NCI-H510A (cell line): ENCODE data around the gene TSPAN32.

ENCODE experiments used
- DNase-seq: peaks from one replicate; lab custom pipeline; 2025; lab: John Stamatoyannopoulos, UW

TSPAN32 gene

GRCh38 chr11:2289350-2289749 is 12.5 kb upstream of the TSPAN32 start:
- DNase-seq = no peak

GRCh38 chr11:2289859-2290258 is 12.0 kb upstream of the TSPAN32 start:
- no peak for DNase-seq

GRCh38 chr11:2290351-2290841 is 11.4 kb upstream of the TSPAN32 start:
- no peak for DNase-seq

- DNase-seq = no peak
Measured at GRCh38 chr11:2293531-2293971, 8.3 kb upstream of the TSPAN32 start.

GRCh38 chr11:2293984-2294925 is 7.6 kb upstream of the TSPAN32 start:
- DNase-seq = no peak

- no peak for DNase-seq
Measured at GRCh38 chr11:2294926-2295290, 6.9 kb upstream of the TSPAN32 start.

- no peak for DNase-seq
Measured at GRCh38 chr11:2295971-2296912, 5.6 kb upstream of the TSPAN32 start.

GRCh38 chr11:2296913-2297622 is 4.7 kb upstream of the TSPAN32 start:
- DNase-seq = no peak

- DNase-seq = no peak
Measured at GRCh38 chr11:2297623-2298030, 4.2 kb upstream of the TSPAN32 start.

- no peak for DNase-seq
Measured at GRCh38 chr11:2298131-2298794, 3.5 kb upstream of the TSPAN32 start.

GRCh38 chr11:2298795-2299761 is 2.7 kb upstream of the TSPAN32 start:
- no peak for DNase-seq

GRCh38 chr11:2299773-2300172 is 2.0 kb upstream of the TSPAN32 start:
- DNase-seq = no peak

- no peak for DNase-seq
Measured at GRCh38 chr11:2300290-2300935, 1.4 kb upstream of the TSPAN32 start.

GRCh38 chr11:2300936-2301630 is 730 bp upstream of the TSPAN32 start:
- DNase-seq = no peak

- DNase-seq = no peak
Measured at GRCh38 chr11:2302306-2302895, 588 bp downstream of the TSPAN32 start.

- DNase-seq = no peak
Measured at GRCh38 chr11:2302896-2303626, 1.2 kb downstream of the TSPAN32 start.

- no peak for DNase-seq
Measured at GRCh38 chr11:2303627-2304505, 2.1 kb downstream of the TSPAN32 start.
